HTERT RPE-1 (cell line): ENCODE results near the gene KIAA2012.

Source experiments
- in situ Hi-C: fragments of 300-500 bp; cut with MboI; formaldehyde crosslinking; loops from 4 replicates; pipeline ENCODE4 v1.14.3; 2020; ENCODE audit warnings: low sequenced_read_pairs

KIAA2012 gene

GRCh38 chr2:202074324-202074723 lies 1.3 kb downstream of the KIAA2012 start:
- in situ Hi-C loops = no loop called here

GRCh38 chr2:202079310-202079709 lies 6.3 kb downstream of the KIAA2012 start:
- in situ Hi-C loops = no loop called here

- in situ Hi-C loops = no loop called here
Measured at GRCh38 chr2:202084265-202084664, 11.2 kb downstream of the KIAA2012 start.

- in situ Hi-C loops = no loop called here
Measured at GRCh38 chr2:202088777-202089176, 15.7 kb downstream of the KIAA2012 start.

GRCh38 chr2:202090530-202090929 lies 17.5 kb downstream of the KIAA2012 start:
- in situ Hi-C loops = no loop called here

- in situ Hi-C loops = no loop called here
Measured at GRCh38 chr2:202091476-202091875, 18.4 kb downstream of the KIAA2012 start.

- in situ Hi-C loops = no loop called here
Measured at GRCh38 chr2:202094426-202094986, 21.5 kb downstream of the KIAA2012 start.

- in situ Hi-C loops = no loop called here
Measured at GRCh38 chr2:202095235-202095634, 22.2 kb downstream of the KIAA2012 start.

- in situ Hi-C loops = no loop called here
Measured at GRCh38 chr2:202096736-202097135, 23.7 kb downstream of the KIAA2012 start.

GRCh38 chr2:202098291-202098690 lies 25.2 kb downstream of the KIAA2012 start:
- in situ Hi-C loops = no loop called here

GRCh38 chr2:202099515-202099914 lies 26.5 kb downstream of the KIAA2012 start:
- in situ Hi-C loops = no loop called here

GRCh38 chr2:202100176-202100575 lies 27.1 kb downstream of the KIAA2012 start:
- in situ Hi-C loops = no loop called here

GRCh38 chr2:202101026-202101579 lies 28.0 kb downstream of the KIAA2012 start:
- in situ Hi-C loops = no loop called here

- in situ Hi-C loops = no loop called here
Measured at GRCh38 chr2:202102425-202103000, 29.5 kb downstream of the KIAA2012 start.

GRCh38 chr2:202104286-202104870 lies 31.3 kb downstream of the KIAA2012 start:
- in situ Hi-C loops = no loop called here

GRCh38 chr2:202105025-202105424 lies 32.0 kb downstream of the KIAA2012 start:
- in situ Hi-C loops = no loop called here

GRCh38 chr2:202108345-202108744 lies 35.3 kb downstream of the KIAA2012 start:
- in situ Hi-C loops = no loop called here

- in situ Hi-C loops = no loop called here
Measured at GRCh38 chr2:202109139-202109736, 36.2 kb downstream of the KIAA2012 start.

GRCh38 chr2:202109737-202110184 lies 36.7 kb downstream of the KIAA2012 start:
- in situ Hi-C loops = no loop called here

- in situ Hi-C loops = no loop called here
Measured at GRCh38 chr2:202110491-202110890, 37.4 kb downstream of the KIAA2012 start.

GRCh38 chr2:202112041-202112440 lies 39.0 kb downstream of the KIAA2012 start:
- in situ Hi-C loops = no loop called here
